Right lobe of liver (tissue), 4 donors: ENCODE measurements around the gene ZNF521.

ENCODE experiments used
- POLR2A ChIP-seq: fragments of 450-650 bp; IDR thresholded peaks from one replicate; pipeline ENCODE4 v1.6.1; 2017; ENCODE audit warnings: antibody characterized with exemption, mild to moderate bottlenecking
- TF ChIP-seq, protein P1 (sequence below), 4 donors: fragments of 200-600 bp in 3 of 4; fragments of 450-650 bp in 1 of 4; IDR thresholded peaks; one replicate each; pipeline versions ENCODE4 v1.5.1 to v1.8.0; 2016 to 2022; ENCODE audit warnings: antibody characterized with exemption in 4 of 4, mild to moderate bottlenecking in 2 of 4
- donor health status: DM: no; HTN: no; CAD: no.
- donor health status: DM: no; HTN: no; CAD: no.
- donor health status: DM: no; HTN: yes; CAD: no.

GRCh38 chr18:25039781-25040180, 312.2 kb downstream of the ZNF521 start:
- TF ChIP-seq, protein P1, sequence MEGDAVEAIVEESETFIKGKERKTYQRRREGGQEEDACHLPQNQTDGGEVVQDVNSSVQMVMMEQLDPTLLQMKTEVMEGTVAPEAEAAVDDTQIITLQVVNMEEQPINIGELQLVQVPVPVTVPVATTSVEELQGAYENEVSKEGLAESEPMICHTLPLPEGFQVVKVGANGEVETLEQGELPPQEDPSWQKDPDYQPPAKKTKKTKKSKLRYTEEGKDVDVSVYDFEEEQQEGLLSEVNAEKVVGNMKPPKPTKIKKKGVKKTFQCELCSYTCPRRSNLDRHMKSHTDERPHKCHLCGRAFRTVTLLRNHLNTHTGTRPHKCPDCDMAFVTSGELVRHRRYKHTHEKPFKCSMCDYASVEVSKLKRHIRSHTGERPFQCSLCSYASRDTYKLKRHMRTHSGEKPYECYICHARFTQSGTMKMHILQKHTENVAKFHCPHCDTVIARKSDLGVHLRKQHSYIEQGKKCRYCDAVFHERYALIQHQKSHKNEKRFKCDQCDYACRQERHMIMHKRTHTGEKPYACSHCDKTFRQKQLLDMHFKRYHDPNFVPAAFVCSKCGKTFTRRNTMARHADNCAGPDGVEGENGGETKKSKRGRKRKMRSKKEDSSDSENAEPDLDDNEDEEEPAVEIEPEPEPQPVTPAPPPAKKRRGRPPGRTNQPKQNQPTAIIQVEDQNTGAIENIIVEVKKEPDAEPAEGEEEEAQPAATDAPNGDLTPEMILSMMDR (IDR thresholded peaks at IDR 0.05): no peak
- no peak for TF ChIP-seq POLR2A
